Naive thymus-derived CD8-positive, alpha-beta T cell (primary cell): Measurements from ENCODE around the gene FAM168A. TPM values are rescaled to one million over a fixed set of nuclear protein-coding genes. Genes with fewer than 3 reads are reported as not detected.

Experiments used
- ATAC-seq, 2 donors: fragments of 150-1000 bp; cut with Tn5 transposase in 1 of 2; sonication (Bioruptor Pico), chemical (Tn5 transposase) in 1 of 2; 1 replicate in 1 of 2; 2 replicates in 1 of 2; pipeline ENCODE4 v1.10.0; 2021; ENCODE audit warnings: mild to moderate bottlenecking in 2 of 2, moderate library complexity in 2 of 2
- POLR2A ChIA-PET: fragments of 350-600 bp; sonication (Branson Sonifier 250); formaldehyde crosslinking; loops from one replicate; lab custom pipeline; 2021; ENCODE audit warnings: antibody characterized with exemption; lab: Charles Lee
- DNase-seq, 10 donors: peaks; one replicate each; pipeline versions ENCODE4 v3.0.0 to v3.0.0-alpha.2; 2020 to 2022
- H3K27ac Mint-ChIP-seq, 10 donors: one replicate each; pipeline ENCODE4 v1.8.0; 2020 to 2022; ENCODE audit warnings: mild to moderate bottlenecking in 10 of 10, mixed read lengths in 10 of 10, moderate library complexity in 4 of 10, inconsistent platforms in 1 of 10
- H3K27me3 Mint-ChIP-seq, 5 donors: one replicate each; pipeline ENCODE4 v1.8.0; 2021 to 2022; ENCODE audit warnings: mixed read lengths in 5 of 5
- H3K36me3 Mint-ChIP-seq, 3 donors: one replicate each; pipeline ENCODE4 v1.8.0; 2020 to 2022; ENCODE audit warnings: mixed read lengths in 3 of 3, mild to moderate bottlenecking in 2 of 3, inconsistent platforms in 1 of 3
- H3K4me1 Mint-ChIP-seq, 4 donors: one replicate each; pipeline ENCODE4 v1.8.0; 2021 to 2022; ENCODE audit warnings: mixed read lengths in 4 of 4
- H3K4me3 Mint-ChIP-seq, 10 donors: one replicate each; pipeline ENCODE4 v1.8.0; 2020 to 2022; ENCODE audit warnings: mild to moderate bottlenecking in 10 of 10, mixed read lengths in 10 of 10, moderate library complexity in 6 of 10, inconsistent platforms in 1 of 10
- H3K9me3 Mint-ChIP-seq, 9 donors: one replicate each; pipeline ENCODE4 v1.8.0; 2020 to 2022; ENCODE audit warnings: mixed read lengths in 9 of 9, mild to moderate bottlenecking in 3 of 9, inconsistent platforms in 1 of 9, moderate library complexity in 1 of 9
- polyA plus RNA-seq, 3 donors: library from polyadenylated mRNA; unstranded; fragments of 300-500 nt; fragmentation: Illumina TruSeq; gene quantifications; one replicate each; pipeline ENCODE4 v1.2.3, GENCODE V29; 2021
- total RNA-seq, 8 experiments: library from RNA in 2 of 8; stranded (reverse) in 2 of 8; gene quantifications; one replicate each; pipeline ENCODE4 v1.2.3 and lab custom pipeline; 2021 to 2026

The FAM168A gene
- total and polyA plus RNA-seq, 5 experiments from 2014 or later: 2.6 to 21.7 (median 5.0) TPM

DNA sequence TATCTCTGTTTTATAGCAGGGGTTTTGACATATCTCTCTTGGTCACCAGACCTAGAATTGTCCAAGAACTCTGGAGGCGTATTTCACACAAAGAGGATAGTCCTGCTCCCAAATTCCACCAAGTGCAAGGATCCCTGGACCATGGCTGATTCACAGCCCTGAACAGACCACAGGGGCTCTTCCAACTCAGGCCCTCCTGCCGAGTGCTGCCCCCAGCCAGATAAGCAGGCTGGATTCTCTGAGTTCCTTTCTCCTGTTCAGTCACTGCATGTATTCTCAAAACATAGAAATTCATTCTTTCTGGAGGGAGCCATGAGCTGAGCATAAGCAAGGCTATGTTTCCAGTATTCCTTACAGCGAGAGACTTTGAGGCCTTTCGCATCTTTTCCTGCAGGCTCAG lies 35.1 kb upstream of the FAM168A start:
- POLR2A ChIA-PET: interaction anchor here (1.5 kb wide), 1 partner anchor 14 kb away, joined by 3 read pairs; no protein-coding TSS in a partner anchor
- peaks cover 2 to 16% (median 13%) of the 10 kb centered on the region in 4 donors for H3K4me1 Mint-ChIP-seq
- ATAC-seq: no peak

DNA sequence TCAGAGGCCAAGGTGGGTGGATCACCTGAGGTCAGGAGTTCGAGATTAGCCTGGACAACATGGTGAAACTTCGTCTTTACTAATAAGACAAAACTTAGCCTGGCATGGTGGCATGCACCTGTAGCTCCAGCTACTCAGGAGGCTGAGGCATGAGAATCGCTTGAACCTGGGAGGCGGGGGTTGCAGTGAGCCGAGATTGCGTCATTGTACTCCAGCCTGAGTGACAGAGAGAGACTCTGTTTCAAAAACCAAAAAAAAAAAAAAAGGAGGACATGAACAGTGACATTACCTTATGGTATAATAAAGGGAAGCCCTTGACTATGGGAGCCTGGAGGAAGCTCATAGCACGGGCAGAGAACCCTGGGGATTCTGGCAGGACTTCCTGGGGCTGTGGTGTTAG lies 32.0 kb upstream of the FAM168A start:
- peaks cover 4 to 19% (median 16%) of the 10 kb centered on the region in 4 donors for H3K4me1 Mint-ChIP-seq
- peak overlapping the region in 1 of 10 donors; percentile 22 for H3K27ac Mint-ChIP-seq
- POLR2A ChIA-PET: interaction anchor here (0.9 kb wide), 1 partner anchor 11 kb away, joined by 3 read pairs; no protein-coding TSS in a partner anchor
- H3K27me3 Mint-ChIP-seq: no peaks in the 10 kb centered on the region
- no peak for ATAC-seq
- H3K9me3 Mint-ChIP-seq: peaks cover 0 to 12% (median 0%) of the 10 kb centered on the region in 9 donors
- DNase-seq: no peak
- H3K36me3 Mint-ChIP-seq: peaks cover 0 to 2% (median 0%) of the 10 kb centered on the region in 3 donors
- no peak overlapping the region for H3K4me3 Mint-ChIP-seq

More for the DNA sequence above, 35.1 kb upstream of the FAM168A start:
- Mint-ChIP-seq H3K9me3 (peaks cover 0 to 12% (median 0%) of the 10 kb centered on the region in 9 donors), H3K27me3 (no peaks in the 10 kb centered on the region), H3K36me3 (peaks cover 0 to 2% (median 0%) of the 10 kb centered on the region in 3 donors), H3K4me3 (no peak overlapping the region), H3K27ac (peak overlapping the region in 3 of 10 donors; percentile 58 to 87 (median 62))
- DNase-seq: no peak

DNA sequence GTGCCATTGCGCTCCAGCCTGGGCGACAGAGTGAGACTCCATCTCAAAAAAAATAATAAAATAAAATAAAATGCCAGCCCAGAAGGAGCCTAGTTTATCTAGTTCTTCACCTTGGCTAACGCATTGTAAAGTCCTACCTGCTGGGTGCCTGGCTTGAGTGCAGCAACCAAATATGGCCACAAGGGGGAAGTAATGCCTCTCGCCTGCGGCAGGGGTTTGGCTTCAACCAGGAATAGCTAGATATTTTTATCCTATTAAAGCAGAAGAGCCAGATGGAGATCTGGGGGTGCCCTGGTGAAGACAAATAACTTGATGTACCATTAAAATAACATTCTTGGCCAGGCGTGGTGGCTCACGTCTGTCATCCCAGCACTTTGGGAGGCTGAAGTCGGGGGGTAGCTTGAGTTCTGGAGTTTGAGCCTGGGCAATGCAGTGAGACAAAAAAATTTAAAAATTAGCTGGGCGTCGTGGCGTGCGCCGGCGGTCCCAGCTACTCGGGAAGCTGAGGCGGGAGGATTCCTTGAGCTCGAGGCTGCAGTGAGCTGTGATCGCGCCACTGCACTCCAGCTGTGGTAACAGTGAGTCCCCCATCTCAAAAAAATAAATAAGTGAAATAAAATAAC lies 27.9 kb upstream of the FAM168A start:
- H3K4me1 Mint-ChIP-seq: peaks cover 2 to 8% (median 4%) of the 10 kb centered on the region in 4 donors
- H3K4me3 Mint-ChIP-seq: no peak overlapping the region
- peak overlapping the region in 2 of 10 donors; percentile 41 to 73 for H3K27ac Mint-ChIP-seq
- POLR2A ChIA-PET: interaction anchor here (1.0 to 2.3 kb wide), 3 partner anchors 20 to 35 kb away, joined by 4 to 22 read pairs (median 6); partner anchors contain the start of gene PLEKHB1
- ATAC-seq (peak; percentile 83 to 92), DNase-seq (peak; percentile 46 to 83 (median 70))
- no peaks in the 10 kb centered on the region for H3K36me3 Mint-ChIP-seq
- no peaks in the 10 kb centered on the region for H3K9me3 Mint-ChIP-seq
- H3K27me3 Mint-ChIP-seq: peaks cover 7 to 25% (median 18%) of the 10 kb centered on the region in 5 donors

DNA sequence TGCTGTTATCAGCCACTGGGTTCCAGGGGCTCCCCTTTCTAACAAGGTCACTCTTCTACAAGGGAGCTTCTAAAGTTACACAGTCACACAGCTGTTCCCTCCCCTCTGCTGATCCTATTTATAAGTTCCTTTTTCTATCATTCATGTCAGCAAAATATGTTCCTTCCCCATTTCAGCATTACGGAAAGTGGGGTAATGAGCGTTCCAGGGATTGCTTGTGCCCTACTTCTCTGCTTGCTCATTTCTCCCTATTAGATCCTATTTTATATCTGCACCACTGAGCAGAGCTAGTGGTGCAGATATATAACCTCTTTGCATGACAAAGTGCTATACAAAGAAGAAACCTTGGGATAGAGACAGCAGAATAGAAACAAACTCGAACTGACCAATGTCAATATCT lies 25.8 kb upstream of the FAM168A start:
- POLR2A ChIA-PET: no interaction called here
- DNase-seq: no peak

DNA sequence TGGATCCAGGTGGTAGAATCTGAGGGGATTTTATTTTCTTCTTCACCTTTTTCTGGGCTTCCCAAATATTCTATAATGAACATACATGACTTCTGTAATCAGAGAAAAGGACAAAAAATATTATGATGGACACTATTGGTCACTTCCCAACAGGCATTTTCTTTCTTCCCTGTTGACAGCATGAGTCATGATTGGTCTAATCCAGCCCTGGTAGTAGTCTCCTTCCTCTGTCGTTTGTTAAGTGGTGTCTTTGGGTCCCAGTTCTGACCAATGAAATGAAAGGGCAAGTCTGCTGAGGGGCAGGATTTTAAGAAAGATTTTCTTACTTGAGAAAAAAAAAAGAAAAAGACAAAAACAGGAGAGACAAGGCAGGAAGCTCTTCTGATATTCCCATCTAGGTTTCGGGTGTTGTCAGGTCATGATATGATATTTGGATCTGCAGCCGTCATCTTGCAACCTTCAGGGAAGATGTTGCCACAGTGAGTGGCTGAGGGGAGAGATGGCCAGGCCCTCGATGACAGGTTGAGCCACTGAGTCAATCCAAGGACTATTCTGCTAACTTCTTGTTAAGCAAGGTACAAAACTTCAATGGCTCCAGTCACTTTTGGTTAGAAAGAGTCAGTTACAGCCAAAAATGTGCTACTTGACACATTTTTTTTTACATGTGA lies 25.1 kb upstream of the FAM168A start:
- peaks cover 2 to 8% (median 4%) of the 10 kb centered on the region in 4 donors for H3K4me1 Mint-ChIP-seq
- ATAC-seq: no peak
- peak overlapping the region in 1 of 10 donors; percentile 48 for H3K27ac Mint-ChIP-seq
- no peaks in the 10 kb centered on the region for H3K36me3 Mint-ChIP-seq
- POLR2A ChIA-PET: no interaction called here
- peaks cover 7 to 25% (median 18%) of the 10 kb centered on the region in 5 donors for H3K27me3 Mint-ChIP-seq
- H3K9me3 Mint-ChIP-seq: no peaks in the 10 kb centered on the region
- H3K4me3 Mint-ChIP-seq: no peak overlapping the region
- DNase-seq: no peak

More for the DNA sequence above, 25.8 kb upstream of the FAM168A start:
- Mint-ChIP-seq H3K27me3 (peaks cover 7 to 25% (median 18%) of the 10 kb centered on the region in 5 donors), H3K9me3 (no peaks in the 10 kb centered on the region), H3K36me3 (no peaks in the 10 kb centered on the region), H3K27ac (no peak overlapping the region), H3K4me1 (peaks cover 2 to 8% (median 4%) of the 10 kb centered on the region in 4 donors), H3K4me3 (no peak overlapping the region)
- no peak for ATAC-seq

DNA sequence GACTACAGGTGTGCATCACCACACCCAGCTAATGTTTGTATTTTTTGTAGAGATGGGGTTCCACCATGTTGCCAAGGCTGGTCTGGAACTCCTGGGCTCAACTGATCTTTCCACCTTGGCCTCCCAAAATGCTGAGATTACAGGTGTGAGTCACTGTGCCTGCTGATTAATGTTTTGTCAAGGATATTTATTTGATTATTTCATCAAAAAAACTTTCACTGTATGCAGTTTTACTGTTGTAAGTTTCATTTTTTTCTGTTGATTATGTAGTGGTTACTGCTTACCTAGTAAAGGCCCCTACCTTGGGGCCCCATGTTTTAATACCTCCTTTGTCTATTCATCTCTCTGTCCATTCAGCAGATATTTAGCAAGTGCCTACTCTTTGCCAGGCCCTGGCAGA lies 16.7 kb upstream of the FAM168A start:
- Mint-ChIP-seq H3K27ac (no peak overlapping the region), H3K27me3 (peaks cover 0 to 4% (median 1%) of the 10 kb centered on the region in 5 donors), H3K4me3 (no peak overlapping the region), H3K9me3 (no peaks in the 10 kb centered on the region), H3K36me3 (no peaks in the 10 kb centered on the region), H3K4me1 (no peaks in the 10 kb centered on the region)
- DNase-seq (no peak), ATAC-seq (no peak)
- POLR2A ChIA-PET: no interaction called here

DNA sequence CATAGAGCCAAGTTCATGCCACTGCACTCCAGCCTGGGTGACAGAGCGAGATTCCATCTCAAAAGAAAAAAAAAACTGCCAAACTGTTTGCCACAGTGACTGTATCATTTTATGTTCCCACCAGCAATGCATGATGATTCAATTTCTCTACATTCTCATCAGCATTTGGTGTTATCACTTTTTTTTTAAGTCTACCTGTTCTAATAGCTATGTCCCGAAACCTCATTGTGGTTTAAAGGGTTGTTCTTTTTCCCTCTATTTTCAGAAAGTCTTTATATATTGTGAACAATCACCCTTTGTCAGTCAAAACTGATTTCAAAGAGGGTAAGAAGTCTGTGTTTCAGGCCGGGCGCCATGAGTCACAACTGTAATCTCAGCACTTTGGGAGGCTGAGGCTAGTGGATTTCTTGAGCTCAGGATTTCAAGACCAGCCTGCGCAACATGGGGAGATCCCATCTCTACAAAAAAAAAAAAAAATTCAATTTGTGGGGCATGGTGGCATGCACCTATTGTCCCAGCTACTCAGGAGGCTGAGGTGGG lies 14.8 kb upstream of the FAM168A start:
- ATAC-seq: no peak
- POLR2A ChIA-PET: interaction anchor here (0.7 kb wide), 1 partner anchor 47 kb away, joined by 3 read pairs; no protein-coding TSS in a partner anchor
- H3K9me3 Mint-ChIP-seq: no peaks in the 10 kb centered on the region
- H3K27me3 Mint-ChIP-seq: peaks cover 0 to 4% (median 2%) of the 10 kb centered on the region in 5 donors
- no peak for DNase-seq
- no peak overlapping the region for H3K27ac Mint-ChIP-seq
- no peaks in the 10 kb centered on the region for H3K36me3 Mint-ChIP-seq
- H3K4me1 Mint-ChIP-seq: no peaks in the 10 kb centered on the region
- no peak overlapping the region for H3K4me3 Mint-ChIP-seq

DNA sequence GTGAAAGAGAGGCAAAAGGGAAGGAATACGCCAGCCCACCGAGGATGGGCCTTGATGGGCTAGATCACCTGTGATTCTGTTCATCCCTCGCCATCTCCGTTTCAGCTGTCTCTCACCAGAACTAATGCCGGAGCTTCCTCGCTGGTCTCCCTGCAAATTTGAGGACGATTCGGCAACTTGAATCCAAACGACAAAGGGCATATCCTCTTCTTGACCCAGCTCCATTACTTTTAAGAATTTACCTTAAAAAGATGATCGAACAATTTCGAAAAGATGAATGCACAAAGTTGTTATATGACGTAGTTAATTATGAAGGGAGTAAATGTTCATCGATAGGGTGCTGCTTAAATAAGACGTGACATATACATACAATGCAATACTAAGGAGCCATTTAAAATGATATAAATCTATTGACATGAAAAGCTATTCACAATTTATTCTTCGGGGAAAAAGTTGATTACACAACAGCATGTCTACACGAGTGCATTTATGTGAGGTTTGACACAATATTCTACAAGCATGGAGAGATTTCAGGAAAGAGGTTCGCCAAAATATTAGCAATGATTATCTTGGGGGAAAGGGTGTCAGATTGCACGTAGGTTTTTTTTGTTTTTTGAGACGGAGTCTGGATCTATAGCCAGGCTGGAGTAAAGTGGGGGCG lies 937 bp upstream of the FAM168A start:
- H3K27ac Mint-ChIP-seq: peak overlapping the region; percentile 93 to 98 (median 95)
- H3K9me3 Mint-ChIP-seq: no peaks in the 10 kb centered on the region
- DNase-seq (no peak), ATAC-seq (no peak)
- H3K4me1 Mint-ChIP-seq: peaks cover 18 to 43% (median 43%) of the 10 kb centered on the region in 4 donors
- POLR2A ChIA-PET: interaction anchor here (0.6 to 2.1 kb wide), 8 partner anchors 15 to 1165 kb away, joined by 3 to 6 read pairs (median 4); partner anchors contain the start of genes CLPB, MRPL48 and RAB6A
- H3K4me3 Mint-ChIP-seq: peak overlapping the region; percentile 90 to 97 (median 94)
- no peaks in the 10 kb centered on the region for H3K27me3 Mint-ChIP-seq
- no peaks in the 10 kb centered on the region for H3K36me3 Mint-ChIP-seq

DNA sequence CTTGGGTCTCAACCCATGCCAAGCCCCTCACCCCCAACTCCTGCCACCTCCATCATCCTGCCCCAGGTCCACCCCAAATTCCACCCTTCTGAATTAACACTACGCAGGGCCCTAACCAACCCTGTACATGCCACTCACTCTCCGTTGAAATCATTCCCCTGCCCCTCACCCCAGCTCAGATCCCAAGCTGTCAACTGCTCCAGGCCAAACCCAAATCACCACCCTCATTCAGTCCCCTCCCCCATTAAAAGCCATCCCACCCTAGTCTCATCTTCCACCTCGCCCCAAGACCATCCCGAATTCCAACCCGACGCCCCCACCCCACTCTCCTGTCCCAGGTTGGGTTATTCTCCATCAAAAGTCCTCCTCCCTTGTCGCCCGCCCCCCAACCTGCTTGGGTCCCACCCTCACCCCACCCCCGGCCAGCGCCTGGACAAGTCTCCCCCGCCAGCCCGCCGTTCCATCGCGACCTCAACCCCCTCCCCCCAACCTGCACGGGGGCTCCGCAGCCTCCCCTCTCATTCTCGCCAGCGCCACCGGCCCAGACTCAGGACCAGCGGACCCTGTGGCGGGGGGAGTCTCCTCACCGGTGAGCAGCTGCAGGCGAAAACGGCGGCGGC lies 466 bp downstream of the FAM168A start:
- no peak for ATAC-seq
- Mint-ChIP-seq H3K4me3 (peak overlapping the region; percentile 90 to 97 (median 94)), H3K27ac (peak overlapping the region; percentile 92 to 98 (median 95)), H3K36me3 (no peaks in the 10 kb centered on the region), H3K4me1 (peaks cover 19 to 48% (median 48%) of the 10 kb centered on the region in 4 donors), H3K9me3 (no peaks in the 10 kb centered on the region), H3K27me3 (no peaks in the 10 kb centered on the region)
- no peak for DNase-seq
- POLR2A ChIA-PET: interaction anchor here (0.6 to 2.1 kb wide), 5 partner anchors 10 to 232 kb away, joined by 3 to 6 read pairs (median 4); partner anchors contain the start of gene RAB6A

DNA sequence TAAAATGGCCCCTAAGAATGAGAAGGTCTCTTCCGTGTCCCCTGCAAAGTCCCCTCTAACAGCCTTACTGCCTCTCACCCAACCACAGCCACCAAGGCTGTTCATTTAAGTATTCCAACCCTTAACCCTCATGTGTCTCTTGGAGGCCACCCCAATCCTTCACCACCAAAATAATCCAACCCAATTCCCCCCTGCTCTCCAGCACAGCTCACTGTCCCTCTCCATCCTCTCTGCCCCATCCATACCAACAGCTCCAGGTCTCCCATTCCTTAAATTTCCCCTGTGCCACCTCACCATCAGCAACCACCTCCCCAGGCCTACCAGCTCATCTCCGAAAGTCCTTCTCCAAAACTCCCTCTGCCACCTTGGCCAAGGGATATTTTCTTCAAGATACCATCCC lies 1.4 kb downstream of the FAM168A start:
- H3K9me3 Mint-ChIP-seq: no peaks in the 10 kb centered on the region
- no peak for ATAC-seq
- no peaks in the 10 kb centered on the region for H3K27me3 Mint-ChIP-seq
- H3K4me1 Mint-ChIP-seq: peaks cover 21 to 55% (median 51%) of the 10 kb centered on the region in 4 donors
- H3K27ac Mint-ChIP-seq: peak overlapping the region; percentile 30 to 98 (median 75)
- peaks cover 0 to 3% (median 0%) of the 10 kb centered on the region in 3 donors for H3K36me3 Mint-ChIP-seq
- H3K4me3 Mint-ChIP-seq: peak overlapping the region; percentile 90 to 97 (median 94)
- POLR2A ChIA-PET: interaction anchor here (2.1 kb wide), 1 partner anchor 164 kb away, joined by 5 read pairs; the partner anchor contains the start of gene RAB6A
- DNase-seq: no peak

DNA sequence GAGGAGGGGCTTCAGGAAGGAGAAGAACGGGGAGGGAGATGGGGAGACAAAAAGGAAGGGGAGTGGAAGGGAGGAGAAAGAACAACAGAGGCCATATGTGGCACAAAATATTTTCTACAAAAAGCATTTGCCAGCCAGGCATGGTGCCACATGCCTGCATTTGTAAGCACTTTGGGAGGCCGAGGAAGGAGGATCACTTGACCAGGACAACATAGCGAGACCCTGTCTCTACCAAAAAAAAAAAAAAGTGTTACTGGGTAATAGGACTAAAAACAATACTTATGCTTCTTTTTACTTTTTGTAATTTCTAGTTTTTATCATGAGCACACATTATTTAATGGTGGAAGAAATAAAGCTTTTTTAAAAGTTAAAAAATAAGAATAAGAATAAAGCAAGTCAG lies 5.3 kb downstream of the FAM168A start:
- peaks cover 16 to 47% (median 43%) of the 10 kb centered on the region in 4 donors for H3K4me1 Mint-ChIP-seq
- peak overlapping the region in 1 of 10 donors; percentile 46 for H3K27ac Mint-ChIP-seq
- ATAC-seq: no peak
- peaks cover 0 to 7% (median 0%) of the 10 kb centered on the region in 3 donors for H3K36me3 Mint-ChIP-seq
- no peaks in the 10 kb centered on the region for H3K9me3 Mint-ChIP-seq
- POLR2A ChIA-PET: no interaction called here
- H3K4me3 Mint-ChIP-seq: no peak overlapping the region
- H3K27me3 Mint-ChIP-seq: no peaks in the 10 kb centered on the region
- DNase-seq: no peak
